H9 (cell line): ENCODE results near the gene DOK1. TPM values are rescaled to one million over a fixed set of nuclear protein-coding genes. Genes with fewer than 3 reads are reported as not detected.

Experiments
- DNase-seq: peaks from one replicate; pipeline ENCODE4 v3.0.0-alpha.2; 2017
- H2AFZ ChIP-seq: one replicate; pipeline ENCODE4 v1.6.1; 2013; ENCODE audit warnings: mild to moderate bottlenecking, low read length, control low read depth, moderate library complexity
- H2AK5ac ChIP-seq: 2 replicates; pipeline ENCODE4 v1.6.1; 2013; ENCODE audit warnings: low read length, control low read depth, mixed read lengths; ENCODE audit not compliant: insufficient read length
- H2BK120ac ChIP-seq: one replicate; pipeline ENCODE4 v1.6.1; 2013; ENCODE audit warnings: low read depth, mild to moderate bottlenecking, low read length, control low read depth, inconsistent platforms; ENCODE audit not compliant: poor library complexity, severe bottlenecking
- H2BK12ac ChIP-seq: 2 replicates; pipeline ENCODE4 v1.6.1; 2013; ENCODE audit warnings: low read length, control low read depth, mixed read lengths, low read depth; ENCODE audit not compliant: insufficient read length
- H2BK15ac ChIP-seq: 2 replicates; pipeline ENCODE4 v1.6.1; 2013; ENCODE audit warnings: low read depth, low read length, control low read depth
- H2BK20ac ChIP-seq: one replicate; pipeline ENCODE4 v1.6.1; 2013; ENCODE audit warnings: low read depth, mild to moderate bottlenecking, low read length, control low read depth, inconsistent platforms; ENCODE audit not compliant: poor library complexity, severe bottlenecking
- H2BK5ac ChIP-seq: 2 replicates; pipeline ENCODE4 v1.6.1; 2013; ENCODE audit warnings: low read length, control low read depth, mixed read lengths; ENCODE audit not compliant: insufficient read length
- H3K14ac ChIP-seq: 2 replicates; pipeline ENCODE4 v1.6.1; 2013; ENCODE audit warnings: low read length, control low read depth; ENCODE audit not compliant: insufficient read depth
- H3K18ac ChIP-seq: 2 replicates; pipeline ENCODE4 v1.6.1; 2013; ENCODE audit warnings: low read depth, mild to moderate bottlenecking, mixed read lengths, low read length, control low read depth; ENCODE audit not compliant: insufficient read length
- H3K23ac ChIP-seq: 2 replicates; pipeline ENCODE4 v1.6.1; 2013; ENCODE audit warnings: low read length, control low read depth, mixed read lengths, low read depth; ENCODE audit not compliant: insufficient read length
- H3K23me2 ChIP-seq: 2 replicates; pipeline ENCODE4 v1.6.1; 2013; ENCODE audit warnings: low read depth, mild to moderate bottlenecking, mixed read lengths, low read length, control low read depth; ENCODE audit not compliant: insufficient read length, poor library complexity, severe bottlenecking
- H3K27ac ChIP-seq: 2 replicates; pipeline ENCODE4 v1.5.1; 2013; ENCODE audit warnings: low read length, control low read depth, mixed read lengths, low read depth; ENCODE audit not compliant: insufficient read length
- H3K27me3 ChIP-seq: 2 replicates; pipeline ENCODE4 v1.6.1; 2013; ENCODE audit warnings: low read length, control low read depth, inconsistent platforms; ENCODE audit not compliant: insufficient read depth
- H3K4ac ChIP-seq: 2 replicates; pipeline ENCODE4 v1.6.1; 2013; ENCODE audit warnings: low read depth, mild to moderate bottlenecking, control low read depth, inconsistent platforms, low read length, moderate library complexity
- H3K4me1 ChIP-seq: 2 replicates; pipeline ENCODE4 v1.6.1; 2013; ENCODE audit warnings: low read length, control low read depth, inconsistent platforms; ENCODE audit not compliant: insufficient read depth
- H3K4me2 ChIP-seq: 2 replicates; pipeline ENCODE4 v1.6.1; 2013; ENCODE audit warnings: low read length, control low read depth, mixed read lengths; ENCODE audit not compliant: insufficient read length, insufficient read depth
- H3K56ac ChIP-seq: 2 replicates; pipeline ENCODE4 v1.6.1; 2013; ENCODE audit warnings: low read depth, mild to moderate bottlenecking, mixed read lengths, low read length, control low read depth; ENCODE audit not compliant: insufficient read length
- H3K79me1 ChIP-seq: 2 replicates; pipeline ENCODE4 v1.6.1; 2013; ENCODE audit warnings: low read depth, mild to moderate bottlenecking, moderate library complexity, low read length, control low read depth, inconsistent platforms; ENCODE audit not compliant: insufficient read depth, poor library complexity, severe bottlenecking
- H3K79me2 ChIP-seq: 2 replicates; pipeline ENCODE4 v1.6.1; 2013; ENCODE audit warnings: low read length, control low read depth, inconsistent platforms; ENCODE audit not compliant: insufficient read depth
- H3K9ac ChIP-seq: 2 replicates; pipeline ENCODE4 v1.6.1; 2013; ENCODE audit warnings: low read length, control low read depth, mixed read lengths; ENCODE audit not compliant: insufficient read length; ENCODE audit errors: extremely low read depth
- H3K9me3 ChIP-seq: one replicate; pipeline ENCODE4 v1.6.1; 2013; ENCODE audit warnings: low read depth, low read length, inconsistent platforms; ENCODE audit not compliant: control insufficient read depth
- H3T11ph ChIP-seq: one replicate; pipeline ENCODE4 v1.6.1; 2013; ENCODE audit warnings: mild to moderate bottlenecking, low read length, control low read depth, inconsistent platforms
- H4K20me1 ChIP-seq: one replicate; pipeline ENCODE4 v1.6.1; 2013; ENCODE audit not compliant: control insufficient read depth, insufficient read length, insufficient read depth
- H4K5ac ChIP-seq: 2 replicates; pipeline ENCODE4 v1.6.1; 2013; ENCODE audit warnings: low read depth, mild to moderate bottlenecking, mixed read lengths, low read length, control low read depth; ENCODE audit not compliant: insufficient read length
- H4K8ac ChIP-seq: replicated peaks from 2 replicates; pipeline ENCODE4 v1.6.1; 2013; ENCODE audit warnings: low read length, control low read depth, mixed read lengths, low read depth; ENCODE audit not compliant: insufficient read length
- H4K91ac ChIP-seq: 2 replicates; pipeline ENCODE4 v1.6.1; 2013; ENCODE audit warnings: low read depth, mild to moderate bottlenecking, moderate library complexity, mixed read lengths, low read length, control low read depth; ENCODE audit not compliant: insufficient read length
- H3K27ac Mint-ChIP-seq, 3 experiments: 2 replicates in 2 of 3; 3 replicates in 1 of 3; pipeline ENCODE4 v1.8.0; 2020 to 2021; ENCODE audit warnings: mixed read lengths in 3 of 3, mild to moderate bottlenecking in 1 of 3, moderate library complexity in 1 of 3
- H3K27me3 Mint-ChIP-seq: 2 replicates; pipeline ENCODE4 v1.8.0; 2021; ENCODE audit warnings: low read depth, mild to moderate bottlenecking, moderate library complexity, mixed read lengths
- H3K36me3 Mint-ChIP-seq, 3 experiments: 2 replicates in 2 of 3; 3 replicates in 1 of 3; pipeline ENCODE4 v1.8.0; 2020 to 2021; ENCODE audit warnings: low read depth in 3 of 3, mixed read lengths in 3 of 3; ENCODE audit not compliant: insufficient read depth in 1 of 3
- H3K4me1 Mint-ChIP-seq, 2 experiments: 2 replicates each; pipeline ENCODE4 v1.8.0; 2020; ENCODE audit warnings: mixed read lengths in 2 of 2
- H3K4me3 Mint-ChIP-seq, 2 experiments: 2 replicates in 1 of 2; 3 replicates in 1 of 2; pipeline ENCODE4 v1.8.0; 2020 to 2021; ENCODE audit warnings: mild to moderate bottlenecking in 2 of 2, mixed read lengths in 2 of 2, moderate library complexity in 1 of 2
- H3K9me3 Mint-ChIP-seq, 2 experiments: 2 replicates in 1 of 2; 3 replicates in 1 of 2; pipeline ENCODE4 v1.8.0; 2020; ENCODE audit warnings: mild to moderate bottlenecking in 2 of 2, mixed read lengths in 2 of 2, moderate library complexity in 1 of 2
- CTCF ChIP-seq: fragments of 200-600 bp; sonication (generic); conservative IDR thresholded peaks from 3 replicates; pipeline ENCODE4 v1.8.0; 2021; ENCODE audit warnings: antibody characterized with exemption, mild to moderate bottlenecking
- WGBS: extraction: QIAGEN DNeasy Blood & Tissue Kit; methylation state at CpG from one replicate; pipeline ENCODE4 v1.1.7; 2013; ENCODE audit warnings: missing lambda C conversion rate, low lambda C conversion rate, mixed read lengths; ENCODE audit not compliant: insufficient read length; ENCODE audit errors: extremely low coverage; 5-methylcytosine and 5-hydroxymethylcytosine counted together
- total RNA-seq: library from RNA; stranded (reverse); gene quantifications from 2 replicates; pipeline ENCODE4 v1.2.1, GENCODE V29; 2021

The DOK1 gene
- total RNA-seq, 1 experiment from 2014 or later: 16.0 TPM

GRCh38 chr2:74582184-74582583, 27.7 kb downstream of the DOK1 start:
- Histone ChIP-seq H3T11ph (no peak overlapping the region), H3K27ac (no peak overlapping the region), H3K18ac (no peak overlapping the region), H3K4me2 (no peak overlapping the region), H2BK5ac (no peak overlapping the region), H3K27me3 (no peaks in the 10 kb centered on the region; the same call in 1 of the 2 replicates), H3K9me3 (no peaks in the 10 kb centered on the region), H3K23ac (no peak overlapping the region), H2BK12ac (no peak overlapping the region), H2AK5ac (no peak overlapping the region), H3K4me1 (peaks cover 5% of the 10 kb centered on the region; the same call in 1 of the 2 replicates), H4K20me1 (no peaks in the 10 kb centered on the region), H2BK20ac (no peak overlapping the region), H3K79me1 (no peaks in the 10 kb centered on the region), H3K23me2 (no peaks in the 10 kb centered on the region), H2BK120ac (no peak overlapping the region), H4K5ac (no peak overlapping the region), H3K79me2 (no peaks in the 10 kb centered on the region), H4K8ac (no peak overlapping the region), H2AFZ (no peak overlapping the region), H3K56ac (no peak overlapping the region), H4K91ac (no peak overlapping the region), H3K9ac (no peak overlapping the region), H3K4ac (no peak overlapping the region), H3K14ac (no peak overlapping the region), H2BK15ac (no peak overlapping the region)
- Mint-ChIP-seq H3K9me3 (no peaks in the 10 kb centered on the region), H3K27ac (no peak overlapping the region), H3K36me3 (no peaks in the 10 kb centered on the region), H3K4me1 (peaks cover 12 to 16% of the 10 kb centered on the region in 2 experiments), H3K27me3 (no peaks in the 10 kb centered on the region; the same call in 1 of the 2 replicates), H3K4me3 (no peak overlapping the region)
- DNase-seq: no peak
- WGBS: no CpG with 5 or more reads among the region's 2 CpGs
- TF ChIP-seq CTCF: no peak
